HG03460 (cell line): Measurements from ENCODE around the gene KRT37.
"Not testable (repeated sequence)": the region's sequence is repeated elsewhere in the genome, so short reads cannot be mapped to it uniquely, and the experiment has no call there.

ENCODE experiments used
- ATAC-seq: cut with Tn5 transposase; IDR thresholded peaks from one replicate; pipeline ENCODE4 v1.9.1; 2021; ENCODE audit not compliant: unreplicated experiment

KRT37 gene

DNA sequence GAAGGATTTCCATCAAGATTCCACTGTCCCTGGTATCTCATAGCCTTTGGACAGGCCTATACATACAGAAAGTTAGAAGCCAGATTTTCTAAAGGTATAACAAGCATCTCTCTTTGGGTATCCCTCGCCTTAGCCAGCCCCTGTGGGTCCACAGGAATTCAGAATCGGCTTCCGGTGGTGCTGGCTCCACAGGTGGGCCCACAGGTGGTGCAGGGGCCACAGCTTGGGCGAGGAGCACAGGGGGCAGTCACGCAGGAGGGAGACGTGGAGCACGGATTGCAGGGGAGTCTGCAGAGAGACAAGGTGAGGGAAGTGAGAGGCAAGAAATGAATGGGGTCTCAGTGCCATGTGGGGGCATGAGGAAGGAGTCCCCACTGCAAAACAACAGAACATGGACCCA lies 12.9 kb upstream of the KRT37 start:
- ATAC-seq: no peak

DNA sequence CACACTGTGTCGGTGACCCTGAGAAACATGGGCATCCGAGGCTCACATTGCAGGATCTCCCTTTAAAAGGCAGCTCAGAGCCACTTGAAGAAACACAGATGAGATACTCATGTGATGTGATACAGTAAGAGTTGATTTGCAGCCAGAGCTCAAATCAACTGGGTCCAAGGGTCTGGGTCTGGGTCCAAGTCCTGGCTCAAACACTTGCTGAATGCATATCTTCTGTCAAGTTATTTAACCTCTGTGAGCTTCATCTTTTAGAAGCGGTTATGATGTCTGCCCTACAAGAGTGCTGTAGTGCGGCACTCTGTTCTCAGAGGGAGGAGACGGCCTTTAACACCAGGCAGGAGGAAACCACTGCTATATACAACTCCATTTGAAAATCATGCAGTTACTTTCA lies 10.0 kb upstream of the KRT37 start:
- ATAC-seq: no peak

DNA sequence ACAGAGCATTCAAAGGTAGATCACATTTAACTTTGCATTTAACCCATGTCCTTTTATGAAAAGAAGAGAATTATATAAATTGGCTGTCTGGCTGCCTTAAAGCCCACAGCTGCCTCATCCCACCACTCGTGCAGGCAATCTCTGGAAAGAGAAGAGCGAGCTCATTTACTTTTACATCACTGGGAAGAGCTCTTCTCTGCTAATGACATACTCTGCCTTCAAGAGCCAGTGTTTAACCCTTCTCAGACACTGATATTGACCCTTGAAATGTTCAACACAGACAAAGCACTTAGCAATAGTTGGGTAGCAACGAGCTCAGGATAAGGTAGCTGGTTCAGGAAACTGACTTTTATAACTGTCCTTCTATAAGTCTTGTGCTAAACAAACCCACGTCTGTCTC lies 9.6 kb upstream of the KRT37 start:
- no peak for ATAC-seq

DNA sequence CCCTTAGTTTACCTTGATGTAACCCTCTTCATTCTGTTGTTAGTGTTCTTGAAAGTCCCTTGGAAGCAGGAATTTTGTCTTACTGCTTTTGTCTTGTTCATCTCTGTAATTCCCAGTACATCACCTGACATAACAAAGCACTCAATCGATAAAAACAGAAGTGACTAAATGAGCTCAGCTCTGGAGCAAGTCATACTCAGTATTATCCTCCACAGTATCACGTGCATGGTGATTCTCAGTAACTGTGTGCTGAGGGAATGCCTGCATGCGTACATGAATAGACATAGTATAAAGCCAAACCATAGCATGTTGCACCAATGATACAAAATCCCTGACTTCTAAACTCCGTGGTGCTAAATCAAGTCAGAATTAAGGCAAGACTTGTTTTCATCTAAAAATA lies 9.2 kb upstream of the KRT37 start:
- no peak for ATAC-seq

DNA sequence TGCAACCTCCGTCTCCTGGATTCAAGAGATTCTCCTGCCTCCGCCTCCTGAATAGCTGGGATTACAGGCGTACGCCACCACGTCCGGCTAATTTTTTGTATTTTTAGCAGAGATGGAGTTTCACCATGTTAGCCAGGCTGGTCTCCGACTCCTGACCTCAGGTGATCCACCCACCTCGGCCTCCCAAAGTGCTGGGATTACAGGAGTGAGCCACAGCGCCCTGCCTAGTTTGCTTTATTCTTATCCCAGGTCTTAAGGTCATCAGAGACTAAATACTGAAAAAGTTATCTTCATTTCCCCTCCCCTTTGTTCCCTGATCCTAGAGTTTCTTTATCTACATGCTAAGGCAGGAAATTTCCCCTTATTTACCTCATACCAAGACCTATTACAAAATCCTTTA lies 6.0 kb upstream of the KRT37 start:
- not testable (repeated sequence) for ATAC-seq

DNA sequence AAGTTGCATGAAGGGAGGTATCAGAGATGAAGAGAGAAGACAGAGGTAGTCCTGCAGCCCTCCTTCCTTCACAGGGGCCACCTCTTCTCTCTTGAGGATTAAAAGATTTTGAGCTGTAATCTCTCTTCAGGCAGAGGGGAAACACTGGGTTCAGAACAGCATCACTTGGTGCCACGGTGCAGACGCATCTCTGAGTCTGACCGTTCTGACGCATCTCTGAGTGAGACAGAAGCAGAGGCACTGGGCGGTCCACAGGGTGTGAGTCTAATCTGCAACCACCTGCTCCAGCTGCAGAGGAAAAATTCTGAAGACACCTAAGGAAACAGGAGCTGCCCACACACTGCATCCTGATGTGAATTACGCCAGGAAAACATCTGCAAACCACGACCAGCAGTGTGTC lies 5.3 kb upstream of the KRT37 start:
- ATAC-seq: no peak

DNA sequence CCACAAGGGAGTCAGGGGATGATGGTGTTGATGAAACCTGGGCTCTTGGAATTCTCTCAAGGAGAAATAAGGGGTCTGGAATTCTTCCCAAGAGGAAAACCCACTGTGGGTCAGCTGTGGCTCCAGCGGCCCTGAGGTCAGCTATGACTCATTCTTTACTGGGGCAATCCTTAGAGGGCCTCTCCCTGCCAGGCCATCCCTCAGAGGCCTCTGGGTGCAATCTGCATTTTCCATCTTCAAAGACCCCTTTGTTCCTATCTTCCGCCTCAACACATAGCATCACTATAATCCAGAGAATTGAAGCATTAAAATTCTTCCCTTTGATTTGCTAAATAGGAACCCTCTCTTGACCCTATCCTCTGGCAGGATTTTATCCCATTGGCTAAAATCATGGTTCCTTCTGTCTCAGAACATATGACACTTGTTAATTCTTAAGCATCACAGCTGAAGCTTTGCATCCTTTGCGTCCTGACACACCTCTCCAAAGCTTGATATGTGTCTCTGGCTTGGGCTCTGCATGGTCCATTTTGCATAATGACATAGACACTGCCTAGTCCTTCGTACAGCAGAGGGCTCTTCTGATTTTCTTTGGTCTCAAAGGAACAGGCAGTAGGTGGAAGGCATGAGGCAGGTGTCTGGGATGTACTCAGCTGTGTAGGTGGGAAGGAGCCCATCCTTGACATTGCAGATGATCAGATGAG lies 4.4 kb upstream of the KRT37 start:
- ATAC-seq: no peak

DNA sequence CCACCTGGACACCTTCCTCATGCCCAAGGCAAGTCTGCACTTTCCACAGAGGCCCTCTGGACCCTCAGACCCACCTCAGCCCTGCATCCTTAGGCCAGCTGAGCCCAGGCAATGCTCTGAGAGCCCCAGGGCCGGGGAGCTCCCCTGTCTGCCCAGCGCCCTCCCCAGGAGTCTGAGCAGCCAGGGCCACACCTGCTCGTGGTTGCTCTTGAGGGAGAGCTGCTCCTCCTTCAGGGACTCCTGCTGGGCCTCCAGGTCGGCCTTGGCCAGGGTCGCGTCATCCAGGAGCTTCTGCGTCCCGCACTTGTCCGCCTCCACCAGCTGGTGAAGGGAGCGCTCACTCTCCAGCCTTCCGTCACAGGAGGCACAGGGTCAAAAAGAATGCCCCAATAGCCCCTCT lies 1.8 kb downstream of the KRT37 start:
- ATAC-seq: not testable (repeated sequence)

DNA sequence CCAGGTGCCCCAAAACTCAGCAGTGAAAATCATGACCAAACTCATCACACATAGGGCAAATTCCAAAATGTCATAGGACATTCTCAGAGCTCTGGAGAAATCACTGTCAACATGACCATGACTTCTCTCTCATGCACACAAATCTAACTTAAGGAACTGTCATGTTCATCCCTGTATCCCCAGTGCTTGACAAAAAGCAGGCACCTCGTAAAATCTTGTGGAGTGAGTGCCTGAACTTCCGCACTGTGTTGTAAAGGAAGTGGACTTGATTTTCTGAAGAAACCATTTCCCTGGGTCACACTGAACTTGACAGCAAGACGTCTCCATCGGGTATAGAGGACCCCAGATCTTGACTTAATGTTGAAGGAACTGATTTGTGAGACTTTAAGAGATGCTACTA lies 2.8 kb downstream of the KRT37 start:
- ATAC-seq: no peak

DNA sequence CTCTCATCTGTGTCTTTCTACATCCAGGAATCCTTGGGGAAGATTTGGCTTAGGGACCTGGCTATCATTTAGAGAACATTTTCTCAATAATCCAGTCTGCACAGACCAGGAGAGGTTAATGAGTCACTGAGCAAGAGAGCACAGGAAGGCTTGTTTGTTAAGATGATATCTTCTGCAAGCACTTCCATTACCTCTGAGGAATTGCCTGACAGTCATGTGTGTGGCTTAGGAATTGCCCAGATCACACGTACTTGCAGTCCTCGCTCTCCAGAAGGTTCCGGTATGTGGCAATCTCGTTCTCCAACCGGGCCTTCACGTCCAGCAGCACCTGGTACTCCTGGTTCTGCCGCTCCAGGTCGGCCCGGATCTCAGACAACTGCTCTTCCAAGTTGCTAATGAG lies 3.3 kb downstream of the KRT37 start:
- ATAC-seq: no peak

DNA sequence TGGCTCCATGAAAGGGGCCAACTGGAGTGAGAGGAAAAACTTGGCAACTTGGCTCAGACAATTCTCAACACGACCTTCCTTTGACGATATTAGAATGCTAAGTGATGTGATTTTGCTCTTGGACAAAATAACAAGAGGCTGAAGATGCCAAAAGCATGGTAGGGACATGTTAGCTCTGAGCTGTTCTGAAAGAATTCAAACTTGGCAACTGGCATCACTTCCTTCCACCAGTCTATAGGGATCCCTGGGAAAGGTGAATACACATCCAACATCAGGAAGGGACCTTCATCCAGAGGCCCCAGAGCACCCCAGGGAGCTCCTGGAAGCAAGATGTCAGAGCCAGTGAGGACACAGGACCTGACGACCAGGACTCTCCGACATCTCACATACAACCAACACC lies 4.3 kb downstream of the KRT37 start:
- ATAC-seq: no peak

DNA sequence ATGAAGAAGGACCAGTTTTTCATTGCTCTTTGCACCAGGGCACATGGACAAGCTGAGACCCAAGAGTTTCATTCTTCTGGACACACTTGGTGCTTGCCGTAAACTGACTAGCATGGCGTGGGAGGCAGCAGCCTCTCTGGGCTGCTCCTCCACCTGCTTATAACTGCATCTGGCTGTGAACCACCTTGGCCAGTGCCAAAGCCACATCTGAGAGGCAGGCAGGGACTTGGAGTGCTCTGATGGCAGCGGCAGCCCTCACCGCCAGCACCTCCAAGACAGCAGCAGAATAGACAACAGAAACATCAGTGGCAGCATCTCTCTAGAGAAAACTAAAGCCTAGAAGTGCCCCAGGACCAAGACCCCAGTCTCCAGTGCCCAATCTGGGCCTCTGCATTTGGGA lies 4.7 kb downstream of the KRT37 start:
- ATAC-seq: no peak

DNA sequence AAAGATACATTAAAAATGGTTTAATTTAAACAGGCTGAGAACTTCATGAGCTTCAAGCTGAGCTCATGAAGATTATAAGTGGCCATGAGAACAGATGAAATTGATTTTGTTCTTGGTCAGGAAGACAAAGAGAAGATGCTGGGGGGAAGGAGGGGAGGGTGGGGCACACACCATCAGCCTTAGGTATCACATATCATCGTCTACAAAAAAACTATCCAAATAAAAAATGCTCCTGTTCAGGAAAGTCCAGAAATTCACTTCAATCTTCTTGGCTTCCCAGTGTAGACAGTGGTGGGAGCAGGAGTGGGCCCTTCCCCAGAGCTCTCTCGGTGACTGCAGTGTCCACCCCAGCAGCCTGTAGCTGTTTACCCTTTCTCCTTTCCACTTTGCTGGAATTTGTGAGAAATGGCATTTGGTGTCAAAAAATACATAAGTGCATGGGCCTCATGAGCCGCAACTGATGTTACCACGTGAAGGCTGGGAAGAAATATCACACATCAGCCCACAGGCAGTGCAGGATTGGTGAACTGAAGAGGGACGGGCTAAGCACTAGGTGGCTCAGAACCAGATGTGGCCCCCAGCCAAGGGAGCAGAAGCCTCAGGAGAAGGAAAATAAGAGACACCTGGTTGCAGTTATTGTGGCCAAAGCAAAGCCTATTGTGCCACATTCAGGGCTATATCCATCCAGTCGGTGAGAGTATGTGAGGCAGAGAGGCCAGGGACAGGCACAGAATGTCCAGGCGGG lies 6.1 kb downstream of the KRT37 start:
- no peak for ATAC-seq

DNA sequence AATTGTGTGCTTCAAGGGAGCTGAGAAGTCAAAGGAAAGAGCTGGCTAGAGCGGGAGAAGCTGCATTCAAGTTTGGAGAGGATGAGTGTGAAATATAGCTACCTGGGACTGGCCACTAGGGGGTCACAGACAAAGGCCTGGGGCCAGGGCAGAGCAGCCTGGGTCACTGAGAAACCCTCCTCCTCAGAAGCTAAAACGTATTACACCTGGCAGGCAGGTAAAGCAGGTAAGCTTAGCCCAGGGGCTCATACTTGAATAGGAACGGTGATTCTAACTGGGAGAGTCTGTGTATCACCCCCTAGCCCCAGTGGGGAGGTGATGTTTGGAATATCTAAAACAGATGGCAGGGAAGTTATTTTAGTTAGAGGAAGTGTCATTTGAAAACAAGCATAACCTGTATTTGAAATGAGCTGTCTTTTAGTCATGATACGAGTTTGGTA lies 6.8 kb downstream of the KRT37 start:
- no peak for ATAC-seq

DNA sequence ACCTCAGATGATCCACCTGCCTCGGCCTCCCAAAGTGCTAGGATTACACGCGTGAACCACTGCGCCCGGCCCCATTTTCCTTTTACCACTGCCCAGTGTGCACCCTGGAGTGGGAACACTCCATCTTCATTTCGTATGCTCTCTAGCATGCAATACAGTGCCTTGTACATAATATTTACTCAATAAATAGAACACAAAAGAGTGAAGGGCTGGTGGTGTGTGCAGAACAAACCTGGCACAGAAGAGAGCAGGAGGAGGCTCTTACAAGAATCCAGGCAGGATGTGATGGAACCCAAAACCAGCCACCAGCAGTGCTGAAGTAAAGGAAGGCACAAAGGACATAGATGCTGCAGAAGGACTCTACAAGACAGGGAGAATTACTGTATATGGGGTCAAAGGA lies 7.3 kb downstream of the KRT37 start:
- ATAC-seq: no peak

DNA sequence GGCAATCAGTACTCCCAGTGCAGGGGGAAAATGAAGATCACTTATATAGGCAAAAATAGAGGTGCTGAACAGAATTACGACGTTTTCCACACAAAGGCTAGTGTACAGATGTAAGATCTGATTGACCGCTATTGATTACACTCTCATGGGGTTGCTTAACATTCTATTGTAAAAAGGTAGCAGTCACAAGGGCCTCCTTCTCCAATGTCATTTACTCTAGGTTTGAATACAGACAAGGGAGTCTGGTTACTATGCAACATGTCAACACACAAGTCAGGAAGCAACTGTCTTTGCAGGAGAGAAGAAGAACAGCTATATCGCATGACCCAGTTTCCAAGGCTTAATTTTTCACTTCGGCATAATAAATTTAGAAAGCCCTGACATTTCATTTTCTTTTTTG lies 7.9 kb downstream of the KRT37 start:
- no peak for ATAC-seq

DNA sequence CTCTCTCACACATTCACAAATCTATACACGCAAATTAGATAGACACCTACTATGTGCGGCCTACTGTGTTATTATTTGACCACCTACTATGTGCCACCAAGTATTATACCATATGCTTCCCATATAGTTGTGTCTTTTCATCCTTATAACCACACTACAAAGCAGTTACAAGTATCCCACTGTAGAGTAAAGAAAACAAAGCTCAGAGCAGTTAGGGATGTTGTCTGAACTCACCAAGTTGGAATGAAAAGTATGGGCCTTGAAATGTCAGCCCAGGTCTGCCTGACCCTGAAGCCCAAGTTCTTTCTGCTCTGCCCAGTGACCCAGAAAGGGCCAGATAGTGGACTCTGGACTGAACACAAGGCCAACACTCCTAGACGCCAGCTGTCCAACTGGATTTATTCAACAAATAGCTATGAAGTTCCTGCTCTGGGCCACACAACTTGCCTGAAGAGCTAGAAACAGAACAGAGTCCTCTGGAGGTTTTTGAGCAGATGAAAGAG lies 8.5 kb downstream of the KRT37 start:
- ATAC-seq: no peak

DNA sequence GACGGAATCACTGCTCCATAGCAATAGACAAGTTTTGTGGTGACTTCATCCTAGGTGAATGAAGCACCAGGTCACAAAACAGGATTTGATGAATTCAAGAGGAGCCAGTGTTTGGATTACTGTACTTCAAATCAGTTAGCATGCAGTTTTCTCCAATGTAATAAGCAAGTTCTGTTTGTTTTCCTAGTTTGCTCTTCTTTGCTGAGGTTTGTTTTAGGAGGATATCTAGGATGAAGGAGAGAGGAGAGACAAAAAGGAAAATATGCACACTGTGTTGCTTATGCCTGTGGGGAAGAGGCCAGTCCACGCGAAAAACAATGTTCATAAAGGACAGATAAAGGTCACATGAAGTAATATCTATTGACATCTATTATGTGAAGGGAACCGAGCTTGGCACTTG lies 9.0 kb downstream of the KRT37 start:
- ATAC-seq: no peak

DNA sequence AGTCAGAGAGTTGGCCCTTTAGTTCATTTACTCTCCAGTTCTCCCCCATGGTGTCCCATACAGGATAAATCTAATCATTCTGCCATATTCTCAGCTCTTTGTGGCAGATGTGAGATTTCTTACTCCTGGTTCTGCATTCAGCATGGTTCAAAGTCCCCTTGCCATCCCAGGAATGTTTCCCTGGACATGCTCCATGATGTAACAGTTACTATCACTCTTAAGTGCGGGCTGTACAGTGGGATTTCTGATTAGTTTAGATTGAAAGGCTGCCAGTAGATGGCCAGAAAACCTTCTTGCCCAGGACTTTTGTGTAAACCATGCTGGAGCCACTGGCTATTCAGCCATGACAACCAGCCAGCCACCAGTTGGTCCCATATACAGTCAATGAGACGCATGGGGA lies 10.4 kb downstream of the KRT37 start:
- ATAC-seq: no peak

DNA sequence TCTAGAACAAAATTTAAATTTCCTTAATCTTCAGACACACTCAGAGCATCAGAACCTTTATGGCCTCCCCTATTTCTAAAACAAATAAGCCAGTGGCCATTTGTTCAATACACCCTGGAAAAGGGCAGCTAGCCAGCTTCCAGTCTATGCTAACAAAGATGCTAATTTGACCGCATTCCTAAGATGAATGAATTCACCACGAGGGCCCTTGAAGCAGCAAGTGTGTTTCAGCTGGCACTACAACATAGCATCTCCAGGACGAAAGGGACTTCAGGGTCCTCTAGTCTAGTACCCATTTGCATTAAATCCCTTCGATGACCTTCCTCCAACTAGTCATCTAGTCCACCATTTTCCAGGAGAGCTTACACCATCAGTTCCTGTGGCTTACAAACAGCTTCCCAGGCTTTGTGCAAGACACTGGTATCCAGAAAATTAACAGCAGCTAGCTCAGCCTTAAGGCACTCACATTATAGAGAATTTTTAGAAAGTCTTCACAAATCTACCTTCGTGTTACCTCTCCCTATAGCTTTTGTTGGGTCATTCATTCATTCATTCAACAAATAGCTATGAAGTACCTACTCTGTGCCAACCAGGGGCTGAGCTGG lies 10.9 kb downstream of the KRT37 start:
- no peak for ATAC-seq

DNA sequence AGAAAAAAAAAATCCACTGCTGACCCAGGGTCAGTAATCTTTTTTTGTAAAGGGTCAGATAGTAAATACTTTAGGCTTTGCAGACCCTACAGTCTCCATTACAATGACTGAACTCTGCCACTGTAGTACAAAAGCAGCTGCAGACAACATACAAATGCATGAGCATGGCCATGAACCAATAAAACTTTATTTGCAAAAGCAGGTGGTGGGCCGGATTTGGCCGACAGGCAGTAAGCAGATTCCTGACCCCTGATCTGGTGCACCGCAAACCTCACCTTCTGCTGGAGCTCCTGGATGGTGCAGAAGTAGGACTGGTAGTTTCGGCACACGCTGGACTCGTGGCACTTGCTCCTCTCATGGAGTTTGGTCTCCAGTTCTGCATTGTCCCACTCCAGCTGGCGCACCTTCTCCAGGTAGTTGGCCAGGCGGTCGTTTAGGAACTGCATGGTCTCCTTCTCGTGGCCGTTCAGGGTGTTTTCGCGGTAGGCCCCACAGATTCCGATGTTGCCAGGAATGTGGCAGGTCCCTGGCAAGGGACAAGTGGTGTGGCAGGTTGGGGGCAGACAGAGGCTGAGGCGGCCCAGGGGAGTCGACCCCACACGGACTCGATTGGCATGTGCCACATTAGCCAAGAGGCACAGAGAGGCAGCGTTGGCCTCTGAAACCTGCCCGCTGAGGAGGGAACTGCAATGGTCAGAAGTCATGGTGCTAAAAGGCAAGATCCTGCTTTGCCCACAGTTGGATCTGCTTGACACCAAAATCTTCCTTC lies 13.1 kb downstream of the KRT37 start:
- no peak for ATAC-seq
